Bronchial epithelial cell (primary cell): ENCODE results near the gene CFD. TPM values are rescaled to one million over a fixed set of nuclear protein-coding genes. Genes with fewer than 3 reads are reported as not detected.
"Not testable (repeated sequence)": the region's sequence is repeated elsewhere in the genome, so short reads cannot be mapped to it uniquely, and the experiment has no call there.

ENCODE experiments used
- DNase-seq: peaks from one replicate; pipeline ENCODE4 v3.0.0-alpha.2; 2010; ENCODE audit warnings: low read depth
- FAIRE-seq: peaks from 2 replicates; lab custom pipeline; 2011; peaks lifted over from hg19 to GRCh38; lab: Jason Lieb, UNC
- H3K27me3 ChIP-seq: 2 replicates; pipeline ENCODE4 v1.5.1; 2011; ENCODE audit warnings: low read length; ENCODE audit not compliant: control insufficient read depth, insufficient read depth
- H3K36me3 ChIP-seq: 2 replicates; pipeline ENCODE4 v1.5.1; 2011; ENCODE audit warnings: low read length; ENCODE audit not compliant: control insufficient read depth, insufficient read depth
- H3K4me3 ChIP-seq: 2 replicates; pipeline ENCODE4 v1.5.1; 2011; ENCODE audit warnings: mild to moderate bottlenecking, low read depth, low read length, control low read depth
- CTCF ChIP-seq: IDR thresholded peaks from 2 replicates; pipeline ENCODE4 v1.5.1; 2011; ENCODE audit warnings: mild to moderate bottlenecking, moderate library complexity, low read length, control low read depth, inconsistent platforms; ENCODE audit not compliant: insufficient read depth, severe bottlenecking
- total RNA-seq: library from RNA; depleted of rRNA; stranded (reverse); fragments of >200 nt; gene quantifications from 2 replicates; pipeline ENCODE4 v1.2.1, GENCODE V29; 2014

Gene CFD
- total RNA-seq, 1 donor from 2014 or later: 4.2 TPM

- peak; percentile 94 for FAIRE-seq
- no peak for DNase-seq
- Histone ChIP-seq H3K27me3 (no peaks in the 10 kb centered on the region), H3K4me3 (no peak overlapping the region), H3K36me3 (no peaks in the 10 kb centered on the region)
- TF ChIP-seq CTCF: no peak
Measured at GRCh38 chr19:816500-816857, 43.0 kb upstream of the CFD start.

GRCh38 chr19:820212-820611, 39.3 kb upstream of the CFD start:
- not testable (repeated sequence) for H3K36me3 ChIP-seq, FAIRE-seq, H3K4me3 ChIP-seq, DNase-seq, H3K27me3 ChIP-seq

- H3K36me3 ChIP-seq: no peaks in the 10 kb centered on the region
- FAIRE-seq (no peak), DNase-seq (no peak)
- no peak for TF ChIP-seq CTCF
- peaks cover 4% of the 10 kb centered on the region for H3K27me3 ChIP-seq
- H3K4me3 ChIP-seq: no peak overlapping the region
Measured at GRCh38 chr19:821231-821824, 38.1 kb upstream of the CFD start.

- FAIRE-seq: no peak
Measured at GRCh38 chr19:821825-822503, 37.5 kb upstream of the CFD start, which contains the start of gene PLPPR3. Gene PLPPR3 (minus strand): TSS chr19:821955. CDS start chr19:821559, 396 bp downstream.

GRCh38 chr19:823565-824121, 35.8 kb upstream of the CFD start:
- H3K27me3 ChIP-seq: peaks cover 4% of the 10 kb centered on the region
- no peaks in the 10 kb centered on the region for H3K36me3 ChIP-seq
- FAIRE-seq (no peak), DNase-seq (no peak)
- H3K4me3 ChIP-seq: no peak overlapping the region
- no peak for TF ChIP-seq CTCF

More at GRCh38 chr19:821825-822503, 37.5 kb upstream of the CFD start, which contains the start of gene PLPPR3:
- H3K4me3 ChIP-seq: no peak within 1 kb of the TSS
- TF ChIP-seq CTCF: no peak
- peaks cover 4% of the 10 kb centered on the region for H3K27me3 ChIP-seq
- DNase-seq: no peak
- H3K36me3 ChIP-seq: no peaks in the 10 kb centered on the region

GRCh38 chr19:824885-825284, 34.6 kb upstream of the CFD start:
- no peak for TF ChIP-seq CTCF
- Histone ChIP-seq H3K36me3 (no peaks in the 10 kb centered on the region), H3K4me3 (no peak overlapping the region), H3K27me3 (peaks cover 4% of the 10 kb centered on the region)
- FAIRE-seq: no peak
- no peak for DNase-seq
